Measurements from ENCODE around the gene CRADD.
"Not testable (repeated sequence)": the region's sequence is repeated elsewhere in the genome, so short reads cannot be mapped to it uniquely, and the experiment has no call there.

Gene CRADD

GRCh38 chr12:93677195-93678064 lies at the start of gene CRADD:
CRADD (plus strand) TSS chr12:93677375.
- peak; percentile 98 for DNase-seq

GRCh38 chr12:93632383-93632782 lies 44.8 kb upstream of the CRADD start:
- no peak for DNase-seq

DNA sequence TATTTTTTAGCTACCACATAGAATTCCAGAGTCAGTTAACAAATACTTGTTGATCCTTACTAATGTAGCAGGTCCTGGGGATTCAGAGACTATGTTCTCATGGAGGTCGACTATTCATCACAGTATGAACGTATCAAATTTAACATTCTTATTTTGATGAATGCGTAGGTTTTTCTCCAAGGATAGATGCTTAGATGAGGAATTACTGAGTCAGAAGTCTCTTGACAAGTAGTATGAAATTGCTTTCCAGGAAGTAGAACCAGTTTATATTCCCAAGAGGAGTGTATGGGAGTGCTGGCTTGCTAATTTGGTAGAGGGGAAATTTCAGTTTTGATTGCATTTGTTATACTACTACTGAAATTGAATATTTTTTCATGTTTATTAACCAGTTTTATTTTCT lies 42.8 kb upstream of the CRADD start:
- no peak for DNase-seq

DNA sequence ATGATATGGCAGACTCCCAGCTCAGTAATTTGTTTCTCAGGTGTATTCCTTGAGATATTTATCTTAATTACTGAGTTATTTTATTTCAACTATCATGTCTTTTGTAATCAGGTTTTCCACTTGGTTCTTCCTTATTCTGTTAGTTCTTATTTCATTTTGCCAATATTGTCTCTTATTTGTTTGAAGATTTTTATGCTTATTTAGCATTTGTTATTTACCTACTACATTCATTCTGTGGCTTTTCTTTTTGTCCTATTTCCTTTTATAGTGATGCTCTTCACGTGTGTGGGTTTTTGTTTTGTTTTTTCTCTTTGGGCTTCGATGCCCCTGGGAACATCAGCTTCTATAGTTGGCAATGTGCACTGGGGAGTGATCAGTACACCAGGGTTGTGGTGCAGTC lies 40.5 kb upstream of the CRADD start:
- DNase-seq = no peak

- no peak for DNase-seq
Observed at GRCh38 chr12:93638095-93638494, 39.1 kb upstream of the CRADD start.

- no peak for DNase-seq
Observed at GRCh38 chr12:93638954-93639353, 38.2 kb upstream of the CRADD start.

- DNase-seq = no peak
Observed at GRCh38 chr12:93639406-93639805, 37.8 kb upstream of the CRADD start.

DNA sequence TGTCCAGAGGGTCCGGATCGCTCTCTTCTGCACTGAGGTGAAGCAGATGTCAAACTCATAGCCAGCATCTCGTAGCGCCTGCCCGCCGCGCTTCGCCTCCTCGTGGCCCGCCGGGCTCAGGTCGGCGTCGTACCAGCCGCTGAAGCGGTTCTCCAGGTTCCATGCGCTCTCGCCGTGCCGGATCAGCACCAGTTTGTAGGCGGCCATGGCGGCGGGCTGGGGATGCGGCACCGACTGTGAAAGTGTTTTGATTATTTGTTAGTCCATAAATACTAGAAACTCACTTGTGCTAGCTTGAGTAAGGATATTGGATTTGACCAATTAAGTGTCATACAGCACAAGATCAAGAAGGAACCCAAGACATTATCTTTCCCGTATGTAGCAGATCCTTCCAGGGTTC lies 35.8 kb upstream of the CRADD start:
- not testable (repeated sequence) for DNase-seq

GRCh38 chr12:93642751-93643150 lies 34.4 kb upstream of the CRADD start:
- DNase-seq = no peak

DNA sequence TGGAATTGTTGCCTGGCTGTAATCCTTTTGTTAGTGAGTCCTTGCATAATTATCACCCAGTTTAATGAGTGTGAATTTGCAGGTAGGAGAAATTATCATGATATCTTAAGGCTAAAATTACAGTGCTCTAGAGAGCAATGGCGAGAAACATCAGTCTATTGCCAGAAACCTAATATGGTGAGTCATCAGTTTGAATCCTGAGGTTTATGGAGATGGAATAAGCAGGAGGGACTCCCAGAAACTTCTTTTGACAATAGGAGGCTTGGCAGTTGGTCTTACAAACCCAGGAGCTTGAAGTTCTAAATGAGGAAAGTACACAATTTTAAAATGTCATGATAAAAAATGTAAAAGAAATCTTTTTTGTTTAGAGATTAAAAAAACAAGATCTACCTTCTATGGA lies 31.5 kb upstream of the CRADD start:
- DNase-seq = no peak

DNA sequence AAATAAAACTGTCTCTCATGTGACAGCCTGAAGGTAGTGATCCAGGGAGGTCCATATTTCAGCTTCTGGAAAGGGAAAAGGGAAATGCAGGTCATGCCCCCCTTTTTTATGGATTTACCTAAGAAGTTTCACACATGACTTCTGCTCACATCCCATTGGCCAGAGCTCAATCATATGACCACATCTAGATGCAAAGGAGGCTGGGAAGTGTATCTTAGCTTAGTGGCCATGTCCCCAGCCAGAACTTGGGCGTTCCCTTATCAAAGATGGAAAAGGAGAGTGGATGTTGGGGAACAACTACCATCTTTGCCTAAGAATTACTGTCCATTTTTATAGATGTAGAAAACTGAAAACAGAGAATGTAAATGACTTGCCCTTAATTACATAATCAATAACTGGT lies 26.5 kb upstream of the CRADD start:
- DNase-seq = no peak

DNA sequence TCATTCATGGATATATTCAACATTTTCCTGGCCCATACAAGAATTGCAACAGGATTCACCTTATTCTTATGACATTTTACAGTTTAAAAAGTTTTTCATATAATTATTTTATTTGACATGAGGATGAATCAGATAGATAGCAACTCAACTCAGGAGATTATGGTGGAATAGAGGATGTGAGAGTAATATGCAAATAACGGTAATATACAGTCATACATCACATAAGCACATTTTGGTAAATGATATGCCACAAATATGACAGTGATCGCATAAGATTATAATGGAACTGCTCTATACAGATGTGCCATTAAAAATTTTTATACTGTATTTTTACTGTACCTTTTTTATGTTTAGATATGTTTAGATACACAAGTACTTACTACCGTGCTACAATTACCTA lies 24.1 kb upstream of the CRADD start:
- no peak for DNase-seq

DNA sequence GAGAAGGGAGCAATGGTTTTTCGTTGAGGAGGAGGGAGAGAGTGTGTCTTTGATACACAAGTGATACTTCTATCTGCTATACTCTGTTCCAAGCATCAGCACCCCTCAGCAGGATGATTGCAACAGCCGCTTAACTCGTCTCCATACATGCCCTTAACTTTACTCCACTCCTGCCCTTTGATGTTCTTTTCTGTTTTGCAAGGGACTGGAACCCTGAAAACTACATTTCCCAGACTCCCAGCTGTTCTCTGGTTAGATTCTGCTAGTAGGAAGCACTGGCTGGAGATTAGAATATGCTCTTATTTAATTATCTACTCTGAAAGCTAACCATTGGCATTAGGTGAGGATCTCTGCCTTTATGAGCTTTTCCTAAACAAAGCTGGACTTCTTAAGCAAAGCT lies 23.5 kb upstream of the CRADD start:
- no peak for DNase-seq

DNA sequence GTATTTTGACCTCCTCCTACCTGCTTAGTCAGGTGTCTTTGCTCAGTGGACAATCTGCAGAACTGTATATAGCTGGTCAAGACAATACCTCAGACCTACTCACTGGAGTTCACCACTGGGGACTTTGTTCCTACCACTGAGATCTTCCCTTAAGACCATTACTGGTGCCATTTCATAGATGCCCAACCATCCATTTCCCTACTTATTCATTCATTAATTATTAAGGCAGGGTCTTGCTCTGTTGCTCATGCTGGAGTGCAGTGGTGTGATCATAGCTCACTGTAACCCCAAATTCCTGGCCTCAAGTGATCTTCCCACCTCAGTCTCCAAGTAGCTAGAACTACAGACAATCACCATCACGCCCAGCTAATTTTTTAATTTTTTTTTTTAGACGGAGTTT lies 22.8 kb upstream of the CRADD start:
- no peak for DNase-seq

- DNase-seq = no peak
Observed at GRCh38 chr12:93657071-93657470, 20.1 kb upstream of the CRADD start.

DNA sequence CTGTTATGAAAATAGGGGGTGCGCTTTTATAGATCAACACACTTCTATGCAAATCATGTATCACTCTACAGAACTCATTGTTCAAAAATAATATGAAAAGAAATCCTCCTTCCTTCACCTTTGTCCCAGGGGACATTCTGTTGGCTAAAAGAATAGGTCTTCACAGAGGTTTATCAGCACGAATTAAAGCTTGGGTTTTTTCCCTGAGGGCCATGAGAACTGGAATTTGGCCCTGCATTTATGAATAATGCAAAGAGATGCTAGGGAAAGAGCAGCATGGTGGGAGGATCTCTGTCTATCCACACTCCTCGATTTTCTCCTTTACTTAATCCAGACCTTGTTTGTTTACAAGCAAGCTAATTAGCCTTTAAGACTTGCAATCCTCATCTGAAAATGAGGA lies 16.2 kb upstream of the CRADD start:
- no peak for DNase-seq

- no peak for DNase-seq
Observed at GRCh38 chr12:93663006-93663728, 14.0 kb upstream of the CRADD start.

GRCh38 chr12:93663729-93664084 lies 13.5 kb upstream of the CRADD start:
- DNase-seq = no peak

- no peak for DNase-seq
Observed at GRCh38 chr12:93664573-93665138, 12.5 kb upstream of the CRADD start.

- DNase-seq = no peak
Observed at GRCh38 chr12:93667672-93668071, 9.5 kb upstream of the CRADD start.

GRCh38 chr12:93668919-93669418 lies 8.2 kb upstream of the CRADD start:
- no peak for DNase-seq

DNA sequence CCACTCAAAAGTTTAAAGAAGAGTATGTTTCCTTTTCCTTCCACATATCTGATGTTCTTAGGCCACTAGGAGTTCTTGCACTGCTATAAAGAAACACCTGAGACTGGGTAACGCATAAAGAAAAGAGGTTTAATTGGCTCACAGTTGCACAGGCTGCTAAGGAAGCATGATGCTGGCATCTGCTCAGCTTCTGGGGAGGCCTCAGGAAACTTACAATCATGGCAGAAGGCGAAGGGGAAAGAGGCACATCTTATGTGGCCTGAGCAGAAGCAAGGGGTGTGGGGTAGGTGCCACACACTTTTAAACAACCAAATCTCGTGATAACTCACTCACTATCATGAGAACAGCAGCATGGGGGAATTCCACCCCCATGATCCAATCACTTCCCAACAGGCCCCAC lies 7.7 kb upstream of the CRADD start:
- no peak for DNase-seq

DNA sequence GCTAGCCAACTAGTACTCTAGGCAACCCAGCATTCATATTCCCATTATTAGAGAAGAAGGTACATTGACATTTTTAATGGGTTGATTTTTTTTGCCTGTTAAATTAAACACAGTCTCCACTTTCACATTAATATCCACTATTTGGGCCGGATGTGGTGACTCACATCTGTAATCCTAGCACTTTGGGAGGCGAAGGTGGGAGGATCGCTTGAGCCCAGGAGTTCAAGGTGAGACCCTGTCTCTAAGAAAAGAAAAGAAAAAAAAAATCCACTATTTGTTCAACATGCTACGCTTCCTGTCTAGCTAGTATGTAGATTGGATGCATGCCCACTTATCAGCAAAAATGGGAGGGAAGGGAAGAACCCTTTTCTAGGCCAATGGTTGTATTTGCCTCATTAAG lies 7.1 kb upstream of the CRADD start:
- DNase-seq = no peak

DNA sequence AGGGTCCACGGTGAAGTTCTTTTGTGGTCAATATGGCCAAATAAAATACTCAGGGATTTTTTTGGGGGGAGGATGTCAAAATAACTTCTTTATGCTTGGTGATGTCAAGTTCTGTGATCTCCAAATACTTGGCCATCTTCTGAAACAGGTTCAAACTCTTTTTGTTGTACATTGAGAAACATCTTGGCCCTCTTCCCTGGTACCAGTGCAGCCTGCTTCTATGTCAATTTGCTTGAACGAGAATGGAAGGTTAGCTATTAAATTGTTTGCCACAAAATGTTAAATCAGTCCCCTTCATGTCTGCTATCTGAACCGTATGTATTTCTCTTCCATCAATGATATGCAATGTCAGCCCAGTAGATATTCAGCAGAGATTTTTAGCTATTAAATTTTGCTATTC lies 6.1 kb upstream of the CRADD start:
- DNase-seq = no peak

All from NCI-H1092 treated with DMSO at 0.1 percent for 48 hours (cell line).